Islet precursor cell (in vitro differentiated cells): ENCODE data around the gene AGL.
"Not testable (repeated sequence)": the region's sequence is repeated elsewhere in the genome, so short reads cannot be mapped to it uniquely, and the experiment has no call there.

Experiments used
- DNase-seq: peaks from one replicate; pipeline ENCODE4 v3.0.0-alpha.2; 2018

AGL gene

DNA sequence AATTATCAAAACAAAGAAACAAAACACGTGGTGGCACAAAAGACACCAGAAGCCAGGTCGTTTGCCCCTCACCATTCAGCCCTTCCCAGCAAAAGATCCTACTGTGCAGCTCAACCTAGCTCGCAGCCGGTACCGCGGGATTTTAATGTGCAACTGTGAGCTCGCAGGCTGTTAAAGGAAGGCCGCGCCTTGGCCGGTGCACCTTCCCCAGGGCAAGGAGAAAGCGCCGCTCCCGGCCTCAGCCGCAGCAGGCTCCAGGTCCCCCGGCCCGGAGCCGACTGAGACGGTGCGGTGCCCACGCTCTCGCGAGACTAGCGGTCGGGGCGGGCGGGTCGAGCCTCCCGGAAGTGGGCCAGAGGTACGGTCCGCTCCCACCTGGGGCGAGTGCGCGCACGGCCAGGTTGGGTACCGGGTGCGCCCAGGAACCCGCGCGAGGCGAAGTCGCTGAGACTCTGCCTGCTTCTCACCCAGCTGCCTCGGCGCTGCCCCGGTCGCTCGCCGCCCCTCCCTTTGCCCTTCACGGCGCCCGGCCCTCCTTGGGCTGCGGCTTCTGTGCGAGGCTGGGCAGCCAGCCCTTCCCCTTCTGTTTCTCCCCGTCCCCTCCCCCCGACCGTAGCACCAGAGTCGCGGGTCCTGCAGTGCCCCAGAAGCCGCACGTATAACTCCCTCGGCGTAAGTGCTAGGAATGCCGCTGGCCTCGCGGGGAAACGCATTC lies at the start of gene AGL:
Gene AGL, plus strand, starts transcription at position 618 of the 715 bp plus-strand sequence. CDS start 682 bp downstream, outside the sequence.
- peak; percentile 96 for DNase-seq

DNA sequence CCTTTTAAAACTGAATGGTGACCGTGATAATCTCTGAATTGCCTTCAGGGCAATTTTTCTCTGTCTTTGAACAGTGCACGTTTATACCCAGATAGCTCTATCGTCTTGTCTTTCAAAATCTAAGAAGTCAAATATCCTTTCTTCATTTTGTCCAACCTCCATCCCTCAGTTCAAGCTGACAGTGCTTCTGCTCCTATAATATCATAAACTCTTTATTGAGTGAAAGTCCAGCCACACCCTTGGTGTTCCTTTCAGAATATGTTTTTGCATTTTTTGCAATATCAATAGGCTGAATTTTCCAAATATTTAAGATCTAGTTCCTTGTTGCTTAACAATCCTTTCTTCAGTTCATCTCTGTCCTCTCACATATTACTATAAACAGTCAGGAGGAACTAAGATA lies 48.6 kb upstream of the AGL start:
- no peak for DNase-seq

DNA sequence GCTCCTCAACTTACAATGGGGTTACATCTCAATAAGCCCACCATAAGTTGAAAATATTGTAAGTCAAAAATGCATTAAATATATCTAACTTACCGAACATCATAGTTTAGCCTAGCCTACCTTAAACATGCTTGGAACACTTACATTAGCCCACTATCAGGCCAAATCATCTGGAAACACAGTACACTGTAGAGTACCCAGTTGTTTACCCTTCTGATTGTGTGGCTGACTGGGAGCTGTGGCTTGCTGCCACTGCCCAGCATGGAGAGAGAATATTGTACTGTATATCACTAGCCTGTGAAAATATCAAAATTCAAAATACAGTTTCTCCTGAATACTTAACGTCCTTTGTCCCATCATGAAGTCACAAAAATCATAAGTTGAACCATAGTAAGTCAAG lies 43.3 kb upstream of the AGL start:
- DNase-seq: no peak

DNA sequence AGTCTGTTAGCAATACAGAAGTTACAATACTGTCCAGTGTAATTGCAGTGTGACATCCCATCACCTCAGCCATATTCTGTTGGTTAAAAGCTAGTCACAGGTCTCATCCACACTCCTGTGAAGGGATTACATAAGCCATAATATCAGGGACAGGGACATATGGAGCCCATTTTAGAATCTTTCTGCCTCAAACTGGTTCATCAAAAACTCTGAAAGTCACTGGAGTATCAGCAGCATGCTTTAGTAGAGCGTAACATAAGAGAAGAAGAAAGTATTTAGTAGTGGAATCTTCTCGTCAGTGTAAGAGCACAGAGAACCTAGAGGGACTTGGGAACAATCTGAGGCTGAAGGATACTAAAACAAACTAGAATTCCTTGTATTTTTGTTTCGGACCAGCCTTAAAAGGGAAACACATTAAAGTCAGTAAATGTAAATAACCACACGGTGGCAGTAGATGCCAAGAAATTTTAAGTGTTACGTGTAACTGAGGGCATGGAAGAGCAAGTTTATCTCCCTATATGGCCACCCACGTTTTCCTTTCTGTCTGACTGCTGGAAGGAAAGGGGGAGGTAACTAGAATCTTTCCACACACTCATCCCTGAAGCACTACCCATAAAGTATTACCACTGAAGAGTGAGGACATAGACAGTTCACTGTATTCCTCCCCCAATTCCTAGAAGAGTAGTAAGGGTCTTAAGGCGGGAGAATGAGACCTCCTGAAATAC lies 41.6 kb upstream of the AGL start:
- DNase-seq: peak; percentile 71

DNA sequence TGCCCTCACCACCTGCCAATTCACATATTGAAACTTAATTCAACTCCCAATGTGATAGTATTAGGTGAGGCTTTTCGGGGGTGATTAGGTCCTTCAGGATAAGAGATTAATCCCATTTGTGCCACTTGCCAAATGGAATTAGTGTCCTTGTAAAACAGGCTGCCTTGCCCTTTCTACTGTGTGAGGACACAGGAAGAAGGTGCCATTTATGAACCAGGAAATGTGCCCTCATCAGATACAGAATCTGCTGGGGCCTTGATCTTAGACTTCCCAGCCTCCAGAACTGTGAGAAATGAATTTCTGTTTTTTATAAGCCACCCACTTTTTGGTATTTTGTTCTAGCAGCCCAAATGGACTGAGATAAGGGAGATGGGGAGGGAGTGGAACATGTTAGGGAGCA lies 39.1 kb upstream of the AGL start:
- no peak for DNase-seq

DNA sequence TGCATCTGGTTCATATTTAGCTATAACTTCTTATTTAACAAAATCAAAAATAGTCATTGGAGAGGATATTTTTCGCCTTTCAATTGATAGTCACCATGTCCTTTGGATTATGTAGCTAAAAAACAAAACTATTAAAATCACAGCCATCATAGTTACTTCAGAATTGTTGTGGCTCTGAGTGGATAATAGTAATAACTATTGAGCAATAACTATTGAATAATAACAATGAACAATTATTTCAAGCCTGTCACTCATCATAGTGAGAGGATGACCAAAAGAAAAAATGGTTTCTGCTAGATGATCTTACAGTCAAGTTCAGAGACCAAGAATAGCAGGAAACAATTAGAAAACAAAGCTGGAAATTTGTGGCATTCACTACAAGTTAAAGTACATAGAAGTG lies 38.4 kb upstream of the AGL start:
- no peak for DNase-seq

DNA sequence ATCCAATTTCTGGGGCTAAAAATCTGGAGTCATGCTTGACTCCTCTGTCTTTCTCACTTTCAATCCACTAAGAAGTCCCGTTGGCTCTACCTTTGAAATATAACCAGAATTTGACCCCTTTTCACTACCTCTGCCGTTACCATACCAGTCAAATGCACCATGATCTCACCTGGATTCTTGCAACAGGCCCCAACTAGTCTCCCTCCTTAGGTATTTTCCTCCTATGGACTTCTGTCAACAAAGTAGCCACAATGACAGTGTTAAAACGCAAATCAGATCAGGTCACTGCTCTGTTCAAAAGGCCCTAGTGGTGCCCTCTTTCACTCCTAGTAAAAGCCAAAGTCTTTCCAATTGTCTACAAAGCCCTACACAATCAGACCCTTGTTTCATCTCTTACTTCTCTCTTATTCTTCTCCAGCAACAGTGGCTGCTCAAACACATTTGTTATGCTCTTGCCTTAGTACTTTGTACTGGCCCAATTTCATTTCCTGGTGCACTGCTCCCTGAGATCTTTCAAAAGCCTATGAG lies 35.7 kb upstream of the AGL start:
- no peak for DNase-seq

DNA sequence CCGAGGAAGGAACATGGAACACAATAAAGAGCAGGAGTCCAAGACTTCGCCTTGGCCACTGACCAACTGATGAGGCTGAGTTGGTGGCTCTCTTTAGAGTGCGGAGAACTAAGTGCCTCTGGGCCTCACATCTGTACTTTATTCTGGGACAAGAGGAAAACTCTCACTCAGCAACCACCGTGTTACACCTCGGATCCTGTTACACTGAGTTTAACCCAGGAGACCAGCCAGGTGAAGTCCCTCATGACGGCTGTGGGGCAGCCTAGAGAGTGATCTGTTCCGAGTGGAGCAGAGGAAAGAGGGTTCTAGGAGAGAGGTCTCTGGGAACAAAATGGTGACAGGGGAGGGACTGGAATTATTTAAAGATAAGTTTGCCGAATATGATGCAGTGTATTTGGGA lies 33.5 kb upstream of the AGL start:
- no peak for DNase-seq

DNA sequence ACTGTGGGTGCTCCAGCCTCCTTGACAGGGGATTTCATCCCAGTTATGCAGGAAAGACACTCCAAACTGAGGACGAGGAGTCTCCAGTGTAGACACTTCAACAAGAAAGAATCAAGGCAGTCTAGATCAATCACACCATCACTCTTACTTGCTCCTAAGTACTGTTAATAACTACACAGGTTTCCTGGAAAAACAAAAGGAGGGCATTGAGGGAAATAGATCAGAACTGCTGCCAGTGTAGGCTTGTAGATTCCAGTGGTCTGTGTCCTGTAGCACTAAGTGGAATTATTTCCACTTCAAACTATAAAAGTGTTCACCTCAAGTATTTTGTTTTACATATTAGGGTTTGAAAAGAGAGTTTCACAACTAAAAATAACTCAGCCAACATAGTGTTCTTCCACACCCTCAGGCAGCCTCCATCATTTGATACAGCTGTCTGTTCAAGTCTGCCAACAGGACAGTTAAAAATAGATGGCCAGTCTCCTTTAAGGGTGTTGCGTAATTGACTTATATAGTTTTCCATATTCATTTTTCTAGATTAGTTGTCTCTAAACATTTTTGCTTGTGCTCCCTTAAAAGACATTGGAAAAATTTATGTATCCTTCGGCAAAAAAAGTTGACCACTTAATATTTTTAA lies 32.0 kb upstream of the AGL start:
- no peak for DNase-seq

DNA sequence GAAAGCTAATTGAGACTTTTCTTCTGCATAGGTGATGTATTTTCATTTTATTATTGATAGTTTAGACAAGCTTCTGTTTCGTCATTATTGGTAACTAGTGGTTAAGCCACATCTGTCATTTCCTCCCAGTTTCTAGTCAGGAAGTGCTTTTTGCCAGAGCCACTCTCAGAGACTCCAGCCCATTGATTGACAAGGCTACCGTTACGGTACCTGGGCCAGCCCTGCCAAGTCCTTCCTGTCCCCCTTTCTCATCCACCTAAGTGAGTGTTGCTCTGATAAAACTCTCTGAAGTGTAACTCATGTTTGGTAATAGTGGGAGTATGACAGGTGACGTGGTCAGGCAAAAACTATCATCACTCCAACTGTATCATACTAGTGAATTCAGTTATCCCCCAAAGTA lies 29.6 kb upstream of the AGL start:
- no peak for DNase-seq

DNA sequence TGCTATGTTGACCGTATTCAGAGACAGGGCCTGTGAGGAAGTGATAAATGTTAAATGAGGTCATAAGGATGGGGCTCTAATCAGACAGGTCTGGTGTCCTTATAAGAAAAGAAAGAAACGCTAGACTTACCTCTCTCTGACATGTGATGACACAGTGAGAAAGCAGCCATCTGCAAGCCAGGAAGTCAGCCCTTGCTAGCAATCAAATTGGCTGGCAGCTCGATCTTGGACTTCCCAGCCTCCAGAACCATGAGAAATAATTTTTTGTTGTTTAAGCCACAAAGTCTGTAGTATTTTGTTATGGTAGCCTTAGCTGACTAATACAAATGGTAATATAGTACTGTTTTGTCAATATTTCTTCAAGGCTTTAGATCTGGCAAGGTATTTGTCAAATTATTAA lies 25.1 kb upstream of the AGL start:
- DNase-seq: no peak

DNA sequence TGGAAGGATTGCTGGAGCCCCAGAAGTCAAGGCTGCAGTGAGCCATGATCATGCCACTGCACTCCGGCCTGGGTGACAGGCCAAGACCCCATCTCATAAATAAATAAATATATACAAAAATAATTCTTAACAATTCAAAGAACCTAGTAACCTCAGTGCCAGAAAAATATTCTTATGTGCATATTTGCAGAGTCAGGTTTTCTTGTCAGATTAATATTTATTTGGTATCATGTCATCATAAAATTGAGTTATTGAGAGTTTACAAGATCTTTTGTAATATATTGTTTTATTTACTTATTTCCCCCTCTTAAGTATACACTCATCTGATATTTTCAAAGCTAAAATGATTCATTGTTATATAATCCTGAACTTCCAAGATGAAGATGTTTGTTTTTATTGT lies 24.5 kb upstream of the AGL start:
- DNase-seq: no peak

DNA sequence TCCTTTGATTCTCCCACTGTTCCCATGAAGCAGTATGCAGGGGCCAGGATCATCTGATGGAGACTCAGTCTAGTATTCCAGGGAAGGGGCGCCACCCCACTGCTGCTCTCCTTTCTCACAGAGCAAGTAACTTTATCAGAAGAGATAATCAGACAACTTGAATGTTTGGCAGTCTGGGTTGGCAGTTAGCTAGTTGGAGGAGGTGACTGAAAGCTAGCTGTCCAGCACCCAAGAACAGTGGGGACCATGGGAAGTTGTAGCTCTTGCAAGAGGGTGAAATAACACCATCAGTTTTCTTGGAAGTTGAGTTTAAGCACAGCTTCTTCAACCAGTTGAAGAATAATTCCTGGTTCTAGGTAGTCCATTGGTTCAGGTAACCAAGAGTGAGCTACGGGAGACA lies 22.2 kb upstream of the AGL start:
- DNase-seq: peak; percentile 56

DNA sequence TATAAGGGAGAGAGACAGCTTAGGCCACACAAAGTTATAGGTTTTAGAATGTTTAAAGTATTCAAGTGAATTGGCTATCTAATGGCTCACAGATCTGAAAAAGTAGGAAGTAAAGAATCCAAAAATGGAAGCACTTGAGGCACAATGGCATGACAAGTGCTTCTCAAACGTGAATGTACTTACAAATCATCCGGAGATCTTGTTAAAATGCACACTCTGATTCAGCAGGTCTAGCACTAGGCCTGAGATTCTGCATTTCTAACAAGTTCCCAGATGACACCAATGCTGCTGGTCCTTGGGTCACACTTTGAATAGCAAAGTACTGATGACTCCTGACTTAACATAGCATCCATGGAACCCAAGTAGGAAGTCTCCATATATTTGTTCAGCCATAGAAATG lies 20.9 kb upstream of the AGL start:
- no peak for DNase-seq

DNA sequence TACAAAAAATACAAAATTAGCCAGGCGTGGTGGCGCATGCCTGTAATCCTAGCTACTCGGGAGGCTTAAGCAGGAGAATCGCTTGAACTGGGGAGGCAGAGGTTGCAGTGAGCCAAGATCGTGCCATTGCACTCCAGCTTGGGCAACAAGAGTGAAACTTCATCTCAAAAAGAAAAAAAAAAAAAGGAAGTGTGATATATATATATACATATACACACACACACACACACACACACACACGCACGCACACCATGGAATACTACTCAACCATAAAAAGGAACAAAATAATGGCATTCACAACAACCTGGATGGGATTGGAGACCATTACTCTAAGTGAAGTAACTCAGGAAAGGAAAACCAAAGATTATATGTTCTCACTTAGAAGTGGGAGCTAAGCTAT lies 16.2 kb upstream of the AGL start:
- DNase-seq: not testable (repeated sequence)

DNA sequence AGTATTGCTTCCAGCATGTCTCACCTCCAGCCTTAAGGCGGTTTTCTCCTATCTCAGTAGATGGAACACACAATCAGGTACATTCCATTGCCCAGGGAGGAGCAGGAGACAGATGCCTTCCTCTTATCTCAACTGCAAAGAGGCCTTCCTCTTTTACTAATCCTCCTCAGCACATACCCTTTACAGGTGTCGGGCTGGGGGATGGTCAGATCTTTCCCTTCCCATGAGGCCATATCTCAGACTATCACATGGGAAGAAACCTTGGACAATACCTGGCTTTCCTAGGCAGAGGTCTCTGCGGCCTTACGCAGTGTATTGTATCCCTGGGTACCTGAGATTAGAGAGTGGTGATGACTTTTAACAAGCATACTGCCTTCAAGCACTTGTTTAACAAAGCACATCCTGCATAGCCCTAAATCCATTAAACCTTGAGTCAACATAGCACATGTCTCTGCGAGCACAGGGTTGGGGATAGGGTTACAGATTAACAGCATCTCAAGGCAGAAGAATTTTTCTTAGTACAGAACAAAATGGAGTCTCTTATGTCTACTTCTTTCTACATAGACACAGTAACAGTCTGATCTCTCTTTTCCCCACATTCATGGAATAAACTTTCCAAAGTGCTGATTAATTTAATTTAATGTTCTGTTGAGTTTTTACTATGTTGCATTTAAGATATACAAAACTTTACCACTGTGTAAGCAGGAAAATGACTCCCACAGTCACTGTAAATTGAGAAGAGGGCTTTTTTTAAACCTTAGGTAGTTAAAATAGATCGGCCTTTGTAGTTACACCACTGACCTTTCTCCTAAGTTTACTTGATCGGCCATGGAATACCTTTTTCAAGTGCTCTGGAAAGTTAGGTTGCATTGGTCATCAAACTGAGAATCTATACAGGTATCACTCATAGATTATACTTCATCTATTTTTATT lies 13.7 kb upstream of the AGL start:
- peak; percentile 62 for DNase-seq

DNA sequence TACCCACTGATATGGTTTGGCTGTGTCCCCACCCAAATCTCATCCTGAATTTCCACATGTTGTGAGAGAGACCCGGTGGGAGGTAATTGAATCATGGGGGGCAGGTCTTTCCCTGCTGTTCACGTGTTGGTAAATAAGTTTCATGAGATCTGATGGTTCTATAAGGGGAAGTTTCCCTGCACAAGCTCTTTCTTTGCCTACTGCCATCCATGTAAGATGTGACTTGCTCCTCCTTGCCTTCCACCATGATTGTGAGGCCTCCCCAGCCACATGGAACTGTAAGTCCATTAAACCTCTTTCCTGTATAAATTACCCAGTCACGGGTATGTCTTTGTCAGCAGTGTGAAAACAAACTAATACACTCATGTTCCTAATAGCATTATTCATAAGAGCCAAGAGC lies 9.8 kb upstream of the AGL start:
- not testable (repeated sequence) for DNase-seq

DNA sequence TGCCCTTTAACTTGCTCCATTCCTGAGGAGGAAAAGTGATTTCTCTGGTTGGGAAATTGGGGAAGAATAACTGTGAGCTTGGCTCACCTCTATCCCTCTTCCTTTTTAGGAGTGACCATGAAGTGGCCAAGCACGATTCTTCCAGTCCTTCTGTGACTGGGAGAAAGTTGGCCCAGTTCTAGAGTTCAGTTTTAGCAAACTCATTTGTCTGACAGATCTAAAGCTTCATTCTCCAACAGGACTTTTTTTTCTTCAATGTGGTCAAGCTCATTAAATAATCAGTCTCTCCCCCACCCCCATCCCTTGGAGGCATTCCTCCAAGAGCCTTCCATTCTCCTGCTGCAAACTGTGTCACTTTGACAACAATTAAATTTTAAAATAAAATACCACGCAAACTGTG lies 6.4 kb upstream of the AGL start:
- no peak for DNase-seq

DNA sequence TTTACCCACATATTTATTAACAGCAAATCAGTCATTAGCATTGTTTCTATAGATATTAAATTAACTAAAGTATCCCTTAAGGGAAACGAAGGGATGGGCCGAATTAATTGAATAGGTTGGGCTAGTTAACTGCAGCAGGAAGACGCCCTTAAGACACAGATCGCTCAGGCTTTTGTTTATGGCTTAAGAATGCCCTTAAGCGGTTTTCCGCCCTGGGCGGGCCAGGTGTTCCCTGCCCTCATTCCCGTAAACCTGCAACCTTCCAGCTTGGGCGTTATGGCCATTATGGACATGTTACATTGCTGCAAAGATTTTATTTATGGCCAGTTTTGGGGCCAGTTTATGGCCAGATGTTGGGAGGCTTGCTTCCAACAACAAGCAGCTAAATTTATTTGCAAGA lies 5.0 kb upstream of the AGL start:
- peak; percentile 54 for DNase-seq

DNA sequence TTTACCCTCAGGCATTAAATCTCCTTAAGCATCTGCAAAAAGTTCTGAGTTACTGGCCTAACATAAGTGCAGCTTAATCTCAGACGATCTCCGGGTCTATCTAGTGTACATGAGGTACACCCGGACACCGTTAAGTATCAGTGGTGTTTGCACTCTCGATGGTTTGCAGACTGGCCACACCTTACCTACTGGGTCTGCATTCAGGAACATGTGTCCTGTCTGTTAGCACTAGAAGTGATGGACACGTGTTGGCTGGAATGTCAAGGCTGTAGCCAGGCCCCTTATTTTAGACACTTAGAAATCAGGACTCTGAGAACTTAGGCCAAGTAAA lies 783 bp upstream of the AGL start:
- no peak for DNase-seq

DNA sequence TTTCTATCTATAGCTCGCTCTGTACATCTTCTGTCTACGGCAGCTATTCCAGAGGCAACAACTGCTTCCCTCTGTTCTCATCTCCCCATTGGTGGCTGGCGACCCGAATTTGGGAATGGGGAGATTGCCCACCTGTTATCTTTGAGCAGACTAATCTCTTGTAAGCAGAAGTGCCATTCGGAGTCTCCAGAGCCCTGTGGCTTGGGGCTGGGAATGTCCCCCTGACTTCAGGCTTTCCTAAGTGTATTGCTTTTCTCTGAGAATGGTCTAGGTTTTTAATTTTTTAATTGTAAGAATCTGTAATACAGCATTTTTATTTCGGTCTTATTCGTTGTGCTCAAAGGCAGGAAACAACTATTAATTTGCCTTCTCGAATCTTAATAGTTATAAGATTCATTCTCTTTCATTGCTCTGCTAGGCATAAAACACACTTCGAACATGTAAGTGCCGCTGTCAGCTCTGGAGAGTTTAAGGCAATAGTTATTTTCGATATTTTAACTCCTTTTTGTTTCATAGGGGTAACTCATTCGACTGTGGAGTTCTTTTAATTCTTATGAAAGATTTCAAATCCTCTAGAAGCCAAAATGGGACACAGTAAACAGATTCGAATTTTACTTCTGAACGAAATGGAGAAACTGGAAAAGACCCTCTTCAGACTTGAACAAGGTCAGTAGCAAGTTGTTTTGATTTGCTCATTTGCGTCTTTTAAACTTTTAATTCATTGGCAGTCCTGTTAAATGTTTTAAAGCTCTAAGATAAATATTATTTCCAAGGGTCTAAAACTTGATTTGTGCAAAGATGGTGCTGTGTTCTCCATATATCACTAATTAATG lies 514 bp downstream of the AGL start:
- no peak for DNase-seq

DNA sequence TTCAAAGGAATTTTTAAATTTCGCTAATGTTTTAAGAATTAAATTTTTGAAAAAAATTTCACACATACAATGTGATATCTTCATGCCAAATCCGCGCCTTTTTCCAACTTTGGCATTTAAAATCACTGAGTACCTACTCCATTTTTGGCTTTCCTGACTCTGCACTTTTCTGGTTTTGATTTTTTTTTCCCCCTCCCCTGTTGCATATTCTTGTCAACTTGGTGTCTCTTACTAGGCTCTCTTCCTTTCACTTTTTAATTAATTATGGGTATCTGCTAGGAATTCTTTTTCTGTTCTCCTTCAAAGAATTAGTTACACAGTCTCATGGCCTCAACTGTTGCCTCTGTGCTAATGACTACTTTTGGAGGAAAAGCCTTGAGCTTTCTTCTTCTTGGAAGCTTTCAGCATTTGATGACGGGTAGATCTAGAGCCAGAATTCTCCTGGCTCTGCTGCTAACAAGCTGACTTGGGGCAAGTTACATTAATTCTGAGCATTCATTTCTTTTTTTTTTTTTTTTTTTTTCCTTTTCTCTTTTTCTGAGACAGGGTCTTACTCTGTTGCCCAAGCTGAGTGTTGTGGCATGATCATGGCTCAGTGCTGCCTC lies 1.8 kb downstream of the AGL start:
- DNase-seq: no peak
